Osteocyte (in vitro differentiated cells): ENCODE results near the gene RASL12. TPM values are rescaled to one million over a fixed set of nuclear protein-coding genes. Genes with fewer than 3 reads are reported as not detected.

Experiments used
- DNase-seq: peaks from one replicate; pipeline ENCODE4 v3.0.0; 2021; ENCODE audit warnings: mixed read lengths; ENCODE audit not compliant: unreplicated experiment; ENCODE audit errors: extremely low spot score
- H3K27ac Mint-ChIP-seq: one replicate; pipeline ENCODE4 v1.8.0; 2021; ENCODE audit warnings: mild to moderate bottlenecking, mixed read lengths; ENCODE audit not compliant: unreplicated experiment
- H3K27me3 Mint-ChIP-seq: one replicate; pipeline ENCODE4 v1.8.0; 2021; ENCODE audit warnings: mixed read lengths; ENCODE audit not compliant: unreplicated experiment
- H3K36me3 Mint-ChIP-seq: one replicate; pipeline ENCODE4 v1.8.0; 2021; ENCODE audit warnings: mixed read lengths; ENCODE audit not compliant: unreplicated experiment
- H3K4me1 Mint-ChIP-seq: one replicate; pipeline ENCODE4 v1.8.0; 2021; ENCODE audit warnings: mixed read lengths; ENCODE audit not compliant: unreplicated experiment
- H3K4me3 Mint-ChIP-seq: one replicate; pipeline ENCODE4 v1.8.0; 2021; ENCODE audit warnings: mild to moderate bottlenecking, moderate library complexity, mixed read lengths; ENCODE audit not compliant: unreplicated experiment
- H3K9me3 Mint-ChIP-seq: one replicate; pipeline ENCODE4 v1.8.0; 2021; ENCODE audit warnings: mixed read lengths; ENCODE audit not compliant: unreplicated experiment
- CTCF ChIP-seq: fragments of 200-600 bp; sonication (generic); IDR thresholded peaks from 2 replicates; pipeline ENCODE4 v1.5.0; 2021; ENCODE audit warnings: antibody characterized with exemption, mild to moderate bottlenecking, moderate library complexity
- total RNA-seq: library from RNA; stranded (reverse); gene quantifications from 2 replicates; pipeline ENCODE4 v1.2.1, GENCODE V29; 2021

RASL12 gene
- total RNA-seq, 1 donor from 2014 or later = 0.78 TPM

- H3K36me3 Mint-ChIP-seq = peaks cover 31% of the 10 kb centered on the region
- H3K4me1 Mint-ChIP-seq = peaks cover 7% of the 10 kb centered on the region
- H3K27me3 Mint-ChIP-seq = no peaks in the 10 kb centered on the region
- DNase-seq = no peak
- H3K4me3 Mint-ChIP-seq = no peak overlapping the region
- no peak for TF ChIP-seq CTCF
- H3K9me3 Mint-ChIP-seq = no peaks in the 10 kb centered on the region
- H3K27ac Mint-ChIP-seq = no peak overlapping the region
These were observed 38.3 kb upstream of the RASL12 start for GRCh38 chr15:65106011-65106590.

- Mint-ChIP-seq H3K9me3 (no peaks in the 10 kb centered on the region), H3K4me3 (no peak overlapping the region), H3K27me3 (no peaks in the 10 kb centered on the region), H3K27ac (no peak overlapping the region), H3K4me1 (peaks cover 2% of the 10 kb centered on the region), H3K36me3 (peaks cover 35% of the 10 kb centered on the region)
- TF ChIP-seq CTCF = no peak
- no peak for DNase-seq
These were observed 37.2 kb upstream of the RASL12 start for GRCh38 chr15:65105038-65105437.

DNA sequence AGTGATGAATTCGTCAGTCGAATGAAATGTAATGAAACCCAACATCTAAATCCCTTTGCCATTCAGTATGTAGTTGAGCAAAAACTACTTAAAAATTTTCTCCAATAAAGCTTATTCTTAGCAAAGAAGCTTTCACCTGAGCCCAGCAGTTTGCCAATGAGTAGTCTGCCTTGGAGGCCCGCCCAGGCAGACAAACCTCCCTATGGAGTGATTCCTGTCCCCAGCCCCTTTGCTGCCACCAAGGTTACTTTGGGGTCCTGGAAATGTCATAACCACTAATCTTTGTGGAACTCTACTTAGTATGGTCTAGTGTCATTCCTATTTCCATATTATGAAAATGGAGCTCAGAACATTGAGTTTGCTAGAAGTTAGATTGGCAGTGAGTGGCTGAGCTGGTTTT is 35.1 kb upstream of the RASL12 start:
- H3K36me3 Mint-ChIP-seq = peaks cover 43% of the 10 kb centered on the region
- DNase-seq = no peak
- no peaks in the 10 kb centered on the region for H3K27me3 Mint-ChIP-seq
- H3K27ac Mint-ChIP-seq = no peak overlapping the region
- no peak overlapping the region for H3K4me3 Mint-ChIP-seq
- H3K4me1 Mint-ChIP-seq = peaks cover 2% of the 10 kb centered on the region
- H3K9me3 Mint-ChIP-seq = no peaks in the 10 kb centered on the region
- no peak for TF ChIP-seq CTCF

DNA sequence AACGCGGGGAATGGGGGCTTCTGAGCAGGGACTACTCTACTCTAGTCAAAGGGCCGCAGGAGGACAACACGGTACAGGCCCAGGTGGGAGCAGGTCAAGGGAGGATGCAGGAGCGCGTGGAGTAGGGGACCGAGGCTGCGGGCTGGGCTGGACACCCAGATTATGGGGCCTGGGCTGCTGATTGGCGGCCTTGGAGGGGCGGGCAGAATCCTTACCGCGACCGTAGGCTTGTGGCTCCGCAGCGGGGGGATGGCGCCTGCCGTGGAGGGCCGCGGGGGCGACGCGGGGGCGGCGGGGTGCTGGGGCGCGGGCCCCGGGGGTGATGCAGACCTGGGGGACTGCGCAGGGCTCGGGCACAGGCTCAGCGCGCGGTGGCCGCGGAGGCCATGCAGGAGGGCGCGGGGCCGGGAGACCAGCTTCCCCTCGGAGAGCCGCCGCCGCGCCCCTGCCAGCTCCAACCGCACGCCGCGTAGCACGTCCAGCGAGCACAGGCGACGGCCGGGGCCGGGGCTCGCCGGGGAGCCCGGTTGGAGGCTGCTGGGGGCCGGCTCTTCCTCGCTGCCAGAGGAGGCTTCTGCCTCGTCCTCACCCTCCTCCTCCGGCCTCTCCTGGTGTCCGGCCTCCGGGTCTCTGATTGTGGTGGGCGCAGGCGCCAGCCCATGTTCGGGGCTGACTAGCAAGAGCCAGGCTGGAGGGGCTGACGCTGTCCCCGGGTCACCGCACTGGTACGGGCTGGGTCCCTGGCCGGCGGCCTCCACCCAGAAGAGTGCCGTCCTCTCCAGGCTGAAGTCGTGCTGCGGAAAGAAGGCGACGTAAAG is 34.3 kb upstream of the RASL12 start:
- H3K4me3 Mint-ChIP-seq = no peak overlapping the region
- H3K27me3 Mint-ChIP-seq = no peaks in the 10 kb centered on the region
- peaks cover 48% of the 10 kb centered on the region for H3K36me3 Mint-ChIP-seq
- no peaks in the 10 kb centered on the region for H3K9me3 Mint-ChIP-seq
- no peak overlapping the region for H3K27ac Mint-ChIP-seq
- no peak for TF ChIP-seq CTCF
- H3K4me1 Mint-ChIP-seq = peaks cover 6% of the 10 kb centered on the region
- no peak for DNase-seq

DNA sequence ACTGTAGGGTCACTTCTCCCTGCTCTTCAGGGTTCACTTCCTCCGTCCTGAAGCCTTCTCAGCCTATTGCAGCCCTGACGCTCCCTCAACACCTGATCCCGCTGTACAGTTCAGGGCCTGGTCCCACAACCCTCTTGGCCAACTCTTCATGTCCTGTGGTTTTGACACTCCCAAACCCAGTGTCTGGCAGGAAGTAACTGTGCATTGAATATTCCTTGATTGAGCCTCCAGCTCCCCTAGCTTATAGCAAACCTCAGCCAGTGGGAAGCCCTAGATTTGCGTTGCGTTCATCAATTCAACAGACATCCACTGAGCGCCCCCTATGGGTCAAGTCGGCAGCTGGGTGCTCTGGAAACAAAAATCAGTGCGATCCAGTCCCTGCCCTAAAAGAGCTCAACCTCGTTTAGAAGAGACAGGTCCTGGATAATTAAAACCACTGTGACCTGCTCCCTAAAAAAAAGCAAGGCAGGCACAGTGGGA is 33.7 kb upstream of the RASL12 start:
- H3K4me1 Mint-ChIP-seq = peaks cover 12% of the 10 kb centered on the region
- H3K9me3 Mint-ChIP-seq = no peaks in the 10 kb centered on the region
- H3K4me3 Mint-ChIP-seq = no peak overlapping the region
- H3K27me3 Mint-ChIP-seq = no peaks in the 10 kb centered on the region
- DNase-seq = no peak
- TF ChIP-seq CTCF = peak; percentile 75
- peaks cover 49% of the 10 kb centered on the region for H3K36me3 Mint-ChIP-seq
- no peak overlapping the region for H3K27ac Mint-ChIP-seq
